Thyroid gland (tissue), 4 donors: Measurements from ENCODE around the gene TRPC5OS. TPM values are rescaled to one million over a fixed set of nuclear protein-coding genes. Genes with fewer than 3 reads are reported as not detected.

ENCODE experiments used
- DNase-seq, 2 donors: peaks; one replicate each; pipeline ENCODE4 v3.0.0-alpha.2; 2019
- H3K27ac ChIP-seq, 3 donors: fragments of 200-600 bp; sonication (generic); 1 replicate in 2 of 3; 2 replicates in 1 of 3; pipeline ENCODE4 v1.5.1; 2016 to 2019; ENCODE audit warnings: mild to moderate bottlenecking in 1 of 3, moderate library complexity in 1 of 3
- H3K27me3 ChIP-seq: fragments of 200-600 bp; sonication (generic); one replicate; pipeline ENCODE4 v1.5.1; 2019
- H3K36me3 ChIP-seq, 2 donors: fragments of 200-600 bp; sonication (generic); one replicate each; pipeline ENCODE4 v1.5.1; 2016 to 2019
- H3K4me1 ChIP-seq, 2 donors: fragments of 200-600 bp; sonication (generic); one replicate each; pipeline ENCODE4 v1.5.1; 2017 to 2019
- H3K4me3 ChIP-seq, 3 donors: fragments of 200-600 bp; sonication (generic); replicated peaks in 1 of 3; 1 replicate in 2 of 3; 2 replicates in 1 of 3; pipeline ENCODE4 v1.5.1; 2016; ENCODE audit warnings: mild to moderate bottlenecking in 1 of 3
- H3K9me3 ChIP-seq: fragments of 200-600 bp; sonication (generic); one replicate; pipeline ENCODE4 v1.5.1; 2017
- CTCF ChIP-seq, 6 experiments: fragments of 200-600 bp in 3 of 6; fragments of 450-650 bp in 3 of 6; sonication (generic) in 3 of 6; IDR thresholded peaks; one replicate each; pipeline ENCODE4 v1.5.1; 2016 to 2019; ENCODE audit warnings: antibody characterized with exemption in 6 of 6, mild to moderate bottlenecking in 2 of 6, inconsistent platforms in 1 of 6, moderate library complexity in 1 of 6
- POLR2A ChIP-seq, 2 donors: fragments of 450-650 bp; IDR thresholded peaks; one replicate each; pipeline ENCODE4 v1.6.1; 2017; ENCODE audit warnings: antibody characterized with exemption in 2 of 2, mild to moderate bottlenecking in 2 of 2, moderate library complexity in 1 of 2
- WGBS, 2 donors: methylation state at CpG; one replicate each; pipeline ENCODE4 v1.1.5; 2017; 5-methylcytosine and 5-hydroxymethylcytosine counted together
- intact Hi-C: fragments of 100-400 bp; cut with DNase I; formaldehyde crosslinking; loops from one replicate; pipeline ENCODE4 v1.15.1; 2023
- total RNA-seq, 4 donors: library from RNA; depleted of rRNA; stranded (reverse); fragments of >200 nt; gene quantifications; one replicate each; pipeline ENCODE4 v1.2.3, GENCODE V29; 2016

Gene TRPC5OS
- total RNA-seq, 4 donors from 2014 or later: 0.27 TPM; not detected in 3

- Histone ChIP-seq H3K9me3 (no peaks in the 10 kb centered on the region), H3K27ac (no peak overlapping the region), H3K4me3 (no peak overlapping the region), H3K27me3 (peaks cover 2% of the 10 kb centered on the region), H3K4me1 (no peaks in the 10 kb centered on the region), H3K36me3 (no peaks in the 10 kb centered on the region)
- WGBS, 2 donors: 86 to 87% methylated on average over 1 of the region's 1 CpG
- DNase-seq: no peak
- TF ChIP-seq CTCF (IDR thresholded peaks at IDR 0.05): no peak
- TF ChIP-seq POLR2A (IDR thresholded peaks at IDR 0.05): no peak
- intact Hi-C loops: no loop called here
Measured at GRCh38 chrX:111857534-111858060, 18.4 kb upstream of the TRPC5OS start.

GRCh38 chrX:111861605-111862004 is 14.4 kb upstream of the TRPC5OS start:
- no peak for TF ChIP-seq CTCF (IDR thresholded peaks at IDR 0.05)
- TF ChIP-seq POLR2A (IDR thresholded peaks at IDR 0.05): no peak
- DNase-seq: peak in 1 of 2 donors; percentile 7
- Histone ChIP-seq H3K36me3 (no peaks in the 10 kb centered on the region), H3K27ac (no peak overlapping the region), H3K9me3 (no peaks in the 10 kb centered on the region), H3K4me3 (no peak overlapping the region), H3K27me3 (peaks cover 4% of the 10 kb centered on the region), H3K4me1 (no peaks in the 10 kb centered on the region)
- intact Hi-C loops: no loop called here
- WGBS, 2 donors: 35 to 38% methylated on average over 5 of the region's 5 CpGs

GRCh38 chrX:111867236-111867635 is 8.7 kb upstream of the TRPC5OS start:
- peaks cover 0 to 13% of the 10 kb centered on the region in 2 donors for H3K4me1 ChIP-seq
- 94 to 100% methylated on average over 2 of the region's 2 CpGs for WGBS, 2 donors
- H3K36me3 ChIP-seq: no peaks in the 10 kb centered on the region
- peaks cover 4% of the 10 kb centered on the region for H3K27me3 ChIP-seq
- DNase-seq: no peak
- H3K4me3 ChIP-seq: no peak overlapping the region
- intact Hi-C loops: no loop called here
- no peaks in the 10 kb centered on the region for H3K9me3 ChIP-seq
- H3K27ac ChIP-seq: no peak overlapping the region
- no peak for TF ChIP-seq POLR2A (IDR thresholded peaks at IDR 0.05)
- no peak for TF ChIP-seq CTCF (IDR thresholded peaks at IDR 0.05)

GRCh38 chrX:111868726-111869638 is 7.0 kb upstream of the TRPC5OS start:
- peaks cover 7% of the 10 kb centered on the region for H3K27me3 ChIP-seq
- peak overlapping the region in 2 of 3 donors; percentile 5 to 69 for H3K27ac ChIP-seq
- no peak for TF ChIP-seq POLR2A (IDR thresholded peaks at IDR 0.05)
- no peak for TF ChIP-seq CTCF (IDR thresholded peaks at IDR 0.05)
- no peaks in the 10 kb centered on the region for H3K36me3 ChIP-seq
- intact Hi-C loops: no loop called here
- no peaks in the 10 kb centered on the region for H3K9me3 ChIP-seq
- H3K4me1 ChIP-seq: peaks cover 0 to 13% of the 10 kb centered on the region in 2 donors
- H3K4me3 ChIP-seq: no peak overlapping the region
- peak; percentile 23 to 33 for DNase-seq
- WGBS, 2 donors: 18 to 21% methylated on average over 5 of the region's 5 CpGs

GRCh38 chrX:111869639-111870034 is 6.3 kb upstream of the TRPC5OS start:
- H3K27ac ChIP-seq: peak overlapping the region in 1 of 3 donors; percentile 69
- intact Hi-C loops: loop anchor here (10.0 kb wide), 1 partner anchor 275 kb away; no protein-coding TSS in a partner anchor
- H3K4me1 ChIP-seq: peaks cover 0 to 13% of the 10 kb centered on the region in 2 donors
- TF ChIP-seq POLR2A (IDR thresholded peaks at IDR 0.05) (no peak), CTCF (IDR thresholded peaks at IDR 0.05) (peak; percentile 25 to 67 (median 60))
- H3K36me3 ChIP-seq: no peaks in the 10 kb centered on the region
- no peaks in the 10 kb centered on the region for H3K9me3 ChIP-seq
- H3K4me3 ChIP-seq: no peak overlapping the region
- H3K27me3 ChIP-seq: peaks cover 7% of the 10 kb centered on the region
- peak; percentile 21 to 30 for DNase-seq
- WGBS, 2 donors: 12 to 44% methylated on average over 1 of the region's 1 CpG
